Lower leg skin (tissue), 3 donors: ENCODE results near the gene CMSS1.

Experiments used
- CTCF ChIP-seq, 3 donors: fragments of 450-650 bp; IDR thresholded peaks; one replicate each; pipeline ENCODE4 v1.5.1; 2016; ENCODE audit warnings: antibody characterized with exemption in 3 of 3, mild to moderate bottlenecking in 3 of 3, moderate library complexity in 2 of 3
- POLR2A ChIP-seq, 2 donors: fragments of 450-650 bp; IDR thresholded peaks; one replicate each; pipeline ENCODE4 v1.6.1; 2016 to 2017; ENCODE audit warnings: antibody characterized with exemption in 2 of 2, mild to moderate bottlenecking in 1 of 2, moderate library complexity in 1 of 2

DNA sequence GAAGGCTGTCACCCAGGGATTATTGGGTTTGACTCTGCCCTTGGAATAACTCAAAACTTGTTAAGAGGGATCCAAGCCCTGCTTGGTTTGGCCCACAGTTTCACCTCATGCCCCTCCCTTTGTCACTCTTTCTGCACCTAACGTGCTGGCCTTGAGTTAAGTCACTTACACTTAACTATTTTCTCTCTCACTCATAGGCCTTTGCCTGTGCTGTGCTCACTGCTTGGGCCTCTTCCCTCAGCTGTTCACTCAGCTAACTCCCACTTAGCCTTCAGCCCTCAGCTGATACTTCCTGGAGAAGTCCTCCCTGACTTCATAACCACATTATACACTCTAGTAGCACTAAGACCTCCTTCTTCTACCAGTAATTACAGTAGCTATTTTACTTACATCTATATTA is 133.3 kb downstream of the CMSS1 start:
- no peak for TF ChIP-seq CTCF (IDR thresholded peaks at IDR 0.05)
- TF ChIP-seq POLR2A (IDR thresholded peaks at IDR 0.05), result no peak
